ENCODE measurements around the gene BCL2L13.

DNA sequence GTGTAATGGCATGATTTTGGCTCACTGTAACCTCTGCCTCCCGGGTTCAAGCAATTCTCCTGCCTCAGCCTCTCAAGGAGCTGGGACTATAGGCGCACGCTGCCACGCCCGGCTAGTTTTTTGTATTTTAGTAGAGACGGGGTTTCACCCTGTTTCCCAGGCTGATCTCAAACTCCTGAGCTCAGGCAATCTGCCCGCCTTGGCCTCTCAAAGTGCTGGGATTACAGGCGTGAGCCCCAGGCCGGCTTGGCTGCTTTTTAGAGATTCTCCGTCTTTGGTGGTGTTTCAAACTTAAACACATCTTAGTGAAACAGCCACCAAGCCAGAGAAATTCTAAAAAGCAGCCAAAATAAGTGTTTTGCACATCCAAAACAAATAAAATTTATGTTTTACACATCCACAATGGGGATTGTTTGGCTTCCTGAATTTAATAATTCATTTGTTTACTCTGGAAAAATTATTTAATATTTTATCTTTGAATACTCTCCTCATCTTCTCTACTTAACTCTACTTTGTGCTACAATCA lies 18.4 kb downstream of the BCL2L13 start:
- TF ChIP-seq, protein P1, sequence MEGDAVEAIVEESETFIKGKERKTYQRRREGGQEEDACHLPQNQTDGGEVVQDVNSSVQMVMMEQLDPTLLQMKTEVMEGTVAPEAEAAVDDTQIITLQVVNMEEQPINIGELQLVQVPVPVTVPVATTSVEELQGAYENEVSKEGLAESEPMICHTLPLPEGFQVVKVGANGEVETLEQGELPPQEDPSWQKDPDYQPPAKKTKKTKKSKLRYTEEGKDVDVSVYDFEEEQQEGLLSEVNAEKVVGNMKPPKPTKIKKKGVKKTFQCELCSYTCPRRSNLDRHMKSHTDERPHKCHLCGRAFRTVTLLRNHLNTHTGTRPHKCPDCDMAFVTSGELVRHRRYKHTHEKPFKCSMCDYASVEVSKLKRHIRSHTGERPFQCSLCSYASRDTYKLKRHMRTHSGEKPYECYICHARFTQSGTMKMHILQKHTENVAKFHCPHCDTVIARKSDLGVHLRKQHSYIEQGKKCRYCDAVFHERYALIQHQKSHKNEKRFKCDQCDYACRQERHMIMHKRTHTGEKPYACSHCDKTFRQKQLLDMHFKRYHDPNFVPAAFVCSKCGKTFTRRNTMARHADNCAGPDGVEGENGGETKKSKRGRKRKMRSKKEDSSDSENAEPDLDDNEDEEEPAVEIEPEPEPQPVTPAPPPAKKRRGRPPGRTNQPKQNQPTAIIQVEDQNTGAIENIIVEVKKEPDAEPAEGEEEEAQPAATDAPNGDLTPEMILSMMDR (optimal IDR thresholded peaks at IDR 0.05 in 1 of 3, IDR thresholded peaks at IDR 0.05 in 1 of 3, conservative IDR thresholded peaks at IDR 0.05 in 1 of 3; ENCODE audit: extremely low read depth in 1 of 3, insufficient read depth in 2 of 3, low read length in 3 of 3): no peak
- TF ChIP-seq EZH2 (IDR thresholded peaks at IDR 0.05; ENCODE audit: low read length): no peak
